ENCODE measurements around the gene GHRL. TPM values are rescaled to one million over a fixed set of nuclear protein-coding genes. Genes with fewer than 3 reads are reported as not detected.
A peak's percentile ranks its signal among the peaks of the same experiment; 100 is the strongest.

Gene GHRL
- 1.1 TPM for polyA plus RNA-seq (2013)

DNA sequence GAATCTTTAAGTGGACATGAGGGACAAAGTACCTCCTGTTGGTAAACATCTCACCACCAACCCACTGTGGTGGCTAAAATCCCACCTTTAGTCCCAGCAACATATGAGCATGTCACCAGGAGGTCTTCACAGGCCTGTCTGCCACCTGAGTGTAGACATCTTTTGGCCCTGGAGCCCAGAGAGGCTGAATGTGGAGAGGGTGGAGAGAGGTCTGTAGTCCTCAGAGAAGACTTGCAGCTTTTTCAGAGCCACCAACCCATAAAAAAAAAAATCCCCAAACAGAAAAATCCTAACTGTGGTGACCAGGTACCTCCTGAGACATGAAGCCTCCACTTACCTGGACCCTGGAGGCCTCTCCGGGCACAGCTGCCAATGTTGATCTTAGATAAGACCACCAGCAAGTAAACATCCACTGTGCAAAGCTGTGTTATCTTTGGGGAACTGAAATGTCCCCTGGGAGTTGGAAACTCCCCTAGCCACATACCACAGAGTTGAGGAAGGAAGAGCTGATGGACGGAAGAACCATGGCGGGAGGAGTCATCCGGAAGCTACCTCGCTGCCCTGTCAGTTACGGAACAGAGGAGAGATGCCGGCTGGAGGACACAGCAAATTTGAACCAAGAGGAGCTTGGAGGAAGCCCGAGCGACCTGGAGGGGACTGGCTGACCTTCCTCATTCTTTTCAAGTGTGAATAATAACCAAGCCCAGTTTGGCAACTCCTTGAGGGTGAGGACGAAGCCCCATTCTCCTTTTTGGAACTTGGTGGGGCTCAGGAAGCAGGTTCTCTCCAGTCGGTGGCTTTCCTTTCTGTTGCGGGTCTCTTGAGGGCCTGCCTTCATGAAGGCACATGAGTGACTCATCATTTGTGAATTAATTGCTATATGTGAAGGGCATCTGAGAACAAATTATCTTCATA, at the start of gene GHRL:
TSS of gene GHRL (minus strand) at position 443 of the 915 bp plus-strand sequence. CDS start 2,767 bp downstream, outside the sequence.
- no peaks in the 10 kb centered on the region for H3K27me3 ChIP-seq (replicated peaks in 2 of 5; ENCODE audit: control insufficient read depth in 4 of 5, insufficient read depth in 5 of 5, low read length in 4 of 5)
- peaks cover 12 to 37% (median 32%) of the 10 kb centered on the region in 4 experiments for H3K4me1 ChIP-seq (ENCODE audit: control extremely low read depth in 1 of 4, control insufficient read depth in 4 of 4, insufficient read depth in 4 of 4, low read length in 3 of 4)
- peak within 1 kb of the TSS; percentile 22 to 72 for H3K27ac ChIP-seq (ENCODE audit: insufficient read depth in 1 of 2, low read depth in 1 of 2, low read length in 2 of 2, poor library complexity in 1 of 2, severe bottlenecking in 2 of 2)
- POLR2A ChIA-PET, result interaction anchor here (0.6 to 1.2 kb wide), 4 partner anchors 8 to 69 kb away, joined by 3 to 5 read pairs (median 3); no protein-coding TSS in a partner anchor
- CTCF ChIA-PET, result interaction anchor here (0.6 to 1.9 kb wide), 10 partner anchors 9 to 261 kb away, joined by 3 to 11 read pairs (median 4); partner anchors contain the start of gene SEC13
- H3K36me3 ChIP-seq (ENCODE audit: control insufficient read depth in 4 of 4, insufficient read depth in 4 of 4, low read length in 3 of 4), result peaks cover 3 to 41% (median 11%) of the 10 kb centered on the region in 4 experiments
- WGBS (ENCODE audit: insufficient coverage), result 2% methylated on average over 9 of the region's 12 CpGs
- DNase-seq, result peak; percentile 74 to 96 (median 96)
- peak within 1 kb of the TSS in 6 of 7 experiments; percentile 4 to 63 (median 50) for H3K4me3 ChIP-seq (ENCODE audit: control insufficient read depth in 1 of 7, extremely low read depth in 1 of 7, insufficient read depth in 4 of 7, low read depth in 2 of 7, low read length in 6 of 7)
- no peaks in the 10 kb centered on the region for H3K9me3 ChIP-seq (ENCODE audit: control extremely low read depth in 1 of 5, control insufficient read depth in 4 of 5, insufficient read depth in 2 of 5, low read depth in 1 of 5, low read length in 4 of 5)

GRCh38 chr3:10341901-10342398, 49.2 kb upstream of the GHRL start:
- POLR2A ChIA-PET, result no interaction called here
- 94% methylated on average over 7 of the region's 7 CpGs for WGBS (ENCODE audit: insufficient coverage)

DNA sequence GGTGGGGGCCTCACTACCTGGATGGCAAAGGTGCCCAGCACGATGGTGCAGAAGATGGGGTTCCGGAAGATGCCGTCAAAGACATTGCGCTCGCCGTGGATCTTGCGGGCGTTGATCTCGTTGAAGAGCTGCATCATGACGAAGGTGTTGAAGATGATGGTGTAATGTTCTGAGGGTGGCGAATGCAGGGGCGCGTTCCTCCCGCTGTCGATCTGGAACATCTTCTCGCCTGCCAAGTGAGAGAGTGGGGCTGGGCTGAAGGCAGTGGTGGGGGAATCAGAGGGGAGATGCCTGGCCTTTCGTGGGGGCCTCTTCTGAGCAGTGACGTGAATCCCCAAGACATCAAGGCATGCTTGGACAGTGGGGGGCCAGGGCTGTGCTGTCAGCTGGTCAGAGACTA, 47.7 kb upstream of the GHRL start:
- POLR2A ChIA-PET, result interaction anchor here (1.2 kb wide), 1 partner anchor 17 kb away, joined by 4 read pairs; no protein-coding TSS in a partner anchor
- Histone ChIP-seq H3K9me3 (ENCODE audit: control extremely low read depth in 1 of 5, control insufficient read depth in 4 of 5, insufficient read depth in 2 of 5, low read depth in 1 of 5, low read length in 4 of 5) (no peaks in the 10 kb centered on the region), H3K27me3 (replicated peaks in 2 of 5; ENCODE audit: control insufficient read depth in 4 of 5, insufficient read depth in 5 of 5, low read length in 4 of 5) (no peaks in the 10 kb centered on the region), H3K4me1 (ENCODE audit: control extremely low read depth in 1 of 4, control insufficient read depth in 4 of 4, insufficient read depth in 4 of 4, low read length in 3 of 4) (peaks cover 0 to 26% (median 26%) of the 10 kb centered on the region in 4 experiments), H3K27ac (ENCODE audit: insufficient read depth in 1 of 2, low read depth in 1 of 2, low read length in 2 of 2, poor library complexity in 1 of 2, severe bottlenecking in 2 of 2) (no peak overlapping the region), H3K4me3 (ENCODE audit: control insufficient read depth in 1 of 7, extremely low read depth in 1 of 7, insufficient read depth in 4 of 7, low read depth in 2 of 7, low read length in 6 of 7) (no peak overlapping the region), H3K36me3 (ENCODE audit: control insufficient read depth in 4 of 4, insufficient read depth in 4 of 4, low read length in 3 of 4) (no peaks in the 10 kb centered on the region)
- DNase-seq, result no peak
- CTCF ChIA-PET, result interaction anchor here (1.8 to 2.7 kb wide), 3 partner anchors 10 to 398 kb away, joined by 4 to 7 read pairs (median 7); no protein-coding TSS in a partner anchor
- 99% methylated on average over 12 of the region's 18 CpGs for WGBS (ENCODE audit: insufficient coverage)

More at GRCh38 chr3:10341901-10342398, 49.2 kb upstream of the GHRL start:
- H3K4me1 ChIP-seq (ENCODE audit: control extremely low read depth in 1 of 4, control insufficient read depth in 4 of 4, insufficient read depth in 4 of 4, low read length in 3 of 4), result peaks cover 0 to 26% (median 24%) of the 10 kb centered on the region in 4 experiments
- CTCF ChIA-PET, result interaction anchor here (1.4 to 1.7 kb wide), 2 partner anchors 8 to 17 kb away, joined by 3 to 4 read pairs; no protein-coding TSS in a partner anchor
- DNase-seq, result no peak
- no peak overlapping the region for H3K4me3 ChIP-seq (ENCODE audit: control insufficient read depth in 1 of 7, extremely low read depth in 1 of 7, insufficient read depth in 4 of 7, low read depth in 2 of 7, low read length in 6 of 7)
- no peaks in the 10 kb centered on the region for H3K36me3 ChIP-seq (ENCODE audit: control insufficient read depth in 4 of 4, insufficient read depth in 4 of 4, low read length in 3 of 4)
- no peaks in the 10 kb centered on the region for H3K9me3 ChIP-seq (ENCODE audit: control extremely low read depth in 1 of 5, control insufficient read depth in 4 of 5, insufficient read depth in 2 of 5, low read depth in 1 of 5, low read length in 4 of 5)
- H3K27ac ChIP-seq (ENCODE audit: insufficient read depth in 1 of 2, low read depth in 1 of 2, low read length in 2 of 2, poor library complexity in 1 of 2, severe bottlenecking in 2 of 2), result no peak overlapping the region
- H3K27me3 ChIP-seq (replicated peaks in 2 of 5; ENCODE audit: control insufficient read depth in 4 of 5, insufficient read depth in 5 of 5, low read length in 4 of 5), result no peaks in the 10 kb centered on the region

GRCh38 chr3:10340046-10340445, 47.3 kb upstream of the GHRL start:
- CTCF ChIA-PET, result interaction anchor here (0.7 to 2.7 kb wide), 6 partner anchors 9 to 913 kb away, joined by 3 to 7 read pairs (median 4); no protein-coding TSS in a partner anchor
- Histone ChIP-seq H3K4me3 (ENCODE audit: control insufficient read depth in 1 of 7, extremely low read depth in 1 of 7, insufficient read depth in 4 of 7, low read depth in 2 of 7, low read length in 6 of 7) (no peak overlapping the region), H3K9me3 (ENCODE audit: control extremely low read depth in 1 of 5, control insufficient read depth in 4 of 5, insufficient read depth in 2 of 5, low read depth in 1 of 5, low read length in 4 of 5) (no peaks in the 10 kb centered on the region), H3K4me1 (ENCODE audit: control extremely low read depth in 1 of 4, control insufficient read depth in 4 of 4, insufficient read depth in 4 of 4, low read length in 3 of 4) (peaks cover 0 to 30% (median 29%) of the 10 kb centered on the region in 4 experiments), H3K27me3 (replicated peaks in 2 of 5; ENCODE audit: control insufficient read depth in 4 of 5, insufficient read depth in 5 of 5, low read length in 4 of 5) (no peaks in the 10 kb centered on the region), H3K27ac (ENCODE audit: insufficient read depth in 1 of 2, low read depth in 1 of 2, low read length in 2 of 2, poor library complexity in 1 of 2, severe bottlenecking in 2 of 2) (no peak overlapping the region), H3K36me3 (ENCODE audit: control insufficient read depth in 4 of 4, insufficient read depth in 4 of 4, low read length in 3 of 4) (no peaks in the 10 kb centered on the region)
- 89% methylated on average over 2 of the region's 4 CpGs for WGBS (ENCODE audit: insufficient coverage)
- DNase-seq, result no peak
- POLR2A ChIA-PET, result interaction anchor here (1.2 kb wide), 1 partner anchor 17 kb away, joined by 4 read pairs; no protein-coding TSS in a partner anchor

DNA sequence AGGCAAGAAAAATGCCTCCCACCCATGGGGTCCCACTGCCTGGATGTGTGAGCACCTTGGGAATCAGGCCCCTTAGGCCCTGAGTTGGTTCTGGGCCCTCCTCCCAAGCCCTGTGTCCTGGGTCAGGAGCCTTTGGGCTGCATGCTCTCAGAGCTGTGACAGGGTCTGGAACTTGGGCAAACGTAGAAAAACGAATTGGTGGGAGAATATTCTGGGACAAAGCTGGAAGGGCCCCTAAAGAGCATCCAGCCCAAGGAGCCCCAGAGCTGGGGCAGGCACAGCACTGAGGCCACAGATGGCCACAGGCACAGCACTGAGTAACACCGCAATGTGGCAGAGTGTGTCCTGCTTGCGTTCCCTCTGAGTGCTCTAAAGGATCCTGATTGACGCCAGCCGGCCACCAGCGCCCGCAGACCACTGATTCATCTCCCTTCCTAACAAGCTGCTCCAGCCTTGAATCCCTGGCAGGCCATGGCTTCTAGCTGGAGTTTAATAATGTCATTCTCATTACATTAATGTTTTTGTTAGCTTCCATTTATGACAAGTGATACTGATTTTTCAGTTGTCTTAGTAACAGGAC, 46.7 kb upstream of the GHRL start:
- no peak for DNase-seq
- 95% methylated on average over 4 of the region's 8 CpGs for WGBS (ENCODE audit: insufficient coverage)
- peaks cover 0 to 36% (median 30%) of the 10 kb centered on the region in 4 experiments for H3K4me1 ChIP-seq (ENCODE audit: control extremely low read depth in 1 of 4, control insufficient read depth in 4 of 4, insufficient read depth in 4 of 4, low read length in 3 of 4)
- H3K27ac ChIP-seq (ENCODE audit: insufficient read depth in 1 of 2, low read depth in 1 of 2, low read length in 2 of 2, poor library complexity in 1 of 2, severe bottlenecking in 2 of 2), result no peak overlapping the region
- H3K36me3 ChIP-seq (ENCODE audit: control insufficient read depth in 4 of 4, insufficient read depth in 4 of 4, low read length in 3 of 4), result no peaks in the 10 kb centered on the region
- H3K9me3 ChIP-seq (ENCODE audit: control extremely low read depth in 1 of 5, control insufficient read depth in 4 of 5, insufficient read depth in 2 of 5, low read depth in 1 of 5, low read length in 4 of 5), result no peaks in the 10 kb centered on the region
- ChIA-PET CTCF (interaction anchor here (0.7 to 2.7 kb wide), 9 partner anchors 9 to 914 kb away, joined by 3 to 10 read pairs (median 4); partner anchors contain the start of gene SEC13), POLR2A (interaction anchor here (1.2 kb wide), 1 partner anchor 18 kb away, joined by 4 read pairs; no protein-coding TSS in a partner anchor)
- no peaks in the 10 kb centered on the region for H3K27me3 ChIP-seq (replicated peaks in 2 of 5; ENCODE audit: control insufficient read depth in 4 of 5, insufficient read depth in 5 of 5, low read length in 4 of 5)
- peak overlapping the region in 1 of 7 experiments; percentile 13 for H3K4me3 ChIP-seq (ENCODE audit: control insufficient read depth in 1 of 7, extremely low read depth in 1 of 7, insufficient read depth in 4 of 7, low read depth in 2 of 7, low read length in 6 of 7)

GRCh38 chr3:10338591-10339353, 46.0 kb upstream of the GHRL start:
- Histone ChIP-seq H3K27ac (ENCODE audit: insufficient read depth in 1 of 2, low read depth in 1 of 2, low read length in 2 of 2, poor library complexity in 1 of 2, severe bottlenecking in 2 of 2) (peak overlapping the region in 1 of 2 experiments; percentile 34), H3K9me3 (ENCODE audit: control extremely low read depth in 1 of 5, control insufficient read depth in 4 of 5, insufficient read depth in 2 of 5, low read depth in 1 of 5, low read length in 4 of 5) (no peaks in the 10 kb centered on the region), H3K4me3 (ENCODE audit: control insufficient read depth in 1 of 7, extremely low read depth in 1 of 7, insufficient read depth in 4 of 7, low read depth in 2 of 7, low read length in 6 of 7) (peak overlapping the region in 5 of 7 experiments; percentile 2 to 42 (median 25)), H3K4me1 (ENCODE audit: control extremely low read depth in 1 of 4, control insufficient read depth in 4 of 4, insufficient read depth in 4 of 4, low read length in 3 of 4) (peaks cover 0 to 42% (median 34%) of the 10 kb centered on the region in 4 experiments), H3K27me3 (replicated peaks in 2 of 5; ENCODE audit: control insufficient read depth in 4 of 5, insufficient read depth in 5 of 5, low read length in 4 of 5) (no peaks in the 10 kb centered on the region), H3K36me3 (ENCODE audit: control insufficient read depth in 4 of 4, insufficient read depth in 4 of 4, low read length in 3 of 4) (no peaks in the 10 kb centered on the region)
- POLR2A ChIA-PET, result interaction anchor here (1.2 kb wide), 1 partner anchor 18 kb away, joined by 4 read pairs; no protein-coding TSS in a partner anchor
- DNase-seq, result peak; percentile 37 to 70 (median 51)
- 13% methylated on average over 12 of the region's 12 CpGs for WGBS (ENCODE audit: insufficient coverage)
- CTCF ChIA-PET, result interaction anchor here (0.7 to 2.7 kb wide), 10 partner anchors 8 to 914 kb away, joined by 3 to 10 read pairs (median 4); partner anchors contain the start of gene SEC13

Data from common myeloid progenitor, CD34-positive (primary cell).